ENCODE data around the gene FAM171A2.

DNA sequence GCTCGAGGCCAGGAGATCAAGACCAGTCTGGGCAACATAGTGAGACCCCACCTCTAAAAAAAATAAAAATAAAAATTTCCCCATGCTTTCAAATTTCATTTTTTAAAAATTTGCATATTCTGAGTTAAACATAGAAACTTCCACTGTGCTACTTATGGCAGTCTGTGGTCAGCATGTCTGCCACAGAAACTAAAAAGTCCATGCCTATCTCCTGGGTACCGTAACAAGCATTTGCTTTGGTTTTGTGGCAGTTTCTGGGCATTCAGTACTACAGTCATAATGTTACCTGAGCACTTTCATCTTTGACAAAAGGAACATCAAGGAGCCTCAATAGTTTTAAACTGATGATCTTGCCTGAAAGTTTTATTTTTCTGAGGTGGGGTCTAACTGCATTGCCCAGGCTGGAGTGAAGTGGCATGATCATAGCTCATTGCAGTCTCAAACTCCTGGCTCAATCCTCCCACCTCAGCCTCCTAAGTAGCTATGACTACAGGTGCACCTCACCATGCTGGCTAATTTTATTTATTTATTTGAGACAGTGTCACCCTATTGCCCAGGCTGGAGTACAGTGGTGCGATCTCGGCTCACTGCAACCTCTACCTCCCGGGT lies 39.0 kb upstream of the FAM171A2 start:
- TF ChIP-seq, protein P1, sequence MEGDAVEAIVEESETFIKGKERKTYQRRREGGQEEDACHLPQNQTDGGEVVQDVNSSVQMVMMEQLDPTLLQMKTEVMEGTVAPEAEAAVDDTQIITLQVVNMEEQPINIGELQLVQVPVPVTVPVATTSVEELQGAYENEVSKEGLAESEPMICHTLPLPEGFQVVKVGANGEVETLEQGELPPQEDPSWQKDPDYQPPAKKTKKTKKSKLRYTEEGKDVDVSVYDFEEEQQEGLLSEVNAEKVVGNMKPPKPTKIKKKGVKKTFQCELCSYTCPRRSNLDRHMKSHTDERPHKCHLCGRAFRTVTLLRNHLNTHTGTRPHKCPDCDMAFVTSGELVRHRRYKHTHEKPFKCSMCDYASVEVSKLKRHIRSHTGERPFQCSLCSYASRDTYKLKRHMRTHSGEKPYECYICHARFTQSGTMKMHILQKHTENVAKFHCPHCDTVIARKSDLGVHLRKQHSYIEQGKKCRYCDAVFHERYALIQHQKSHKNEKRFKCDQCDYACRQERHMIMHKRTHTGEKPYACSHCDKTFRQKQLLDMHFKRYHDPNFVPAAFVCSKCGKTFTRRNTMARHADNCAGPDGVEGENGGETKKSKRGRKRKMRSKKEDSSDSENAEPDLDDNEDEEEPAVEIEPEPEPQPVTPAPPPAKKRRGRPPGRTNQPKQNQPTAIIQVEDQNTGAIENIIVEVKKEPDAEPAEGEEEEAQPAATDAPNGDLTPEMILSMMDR (IDR thresholded peaks at IDR 0.05; ENCODE audit: low read depth, low read length), result no peak
- no peak for TF ChIP-seq POLR2A (IDR thresholded peaks at IDR 0.05; ENCODE audit: extremely low read depth, insufficient read length)

Measured in NB4 (cell line).